HG03039 (cell line): Measurements from ENCODE around the gene NXPH4.

Experiments used
- ATAC-seq: cut with Tn5 transposase; IDR thresholded peaks from one replicate; pipeline ENCODE4 v1.9.1; 2021; ENCODE audit warnings: mild to moderate bottlenecking, moderate library complexity; ENCODE audit not compliant: unreplicated experiment

Gene NXPH4

DNA sequence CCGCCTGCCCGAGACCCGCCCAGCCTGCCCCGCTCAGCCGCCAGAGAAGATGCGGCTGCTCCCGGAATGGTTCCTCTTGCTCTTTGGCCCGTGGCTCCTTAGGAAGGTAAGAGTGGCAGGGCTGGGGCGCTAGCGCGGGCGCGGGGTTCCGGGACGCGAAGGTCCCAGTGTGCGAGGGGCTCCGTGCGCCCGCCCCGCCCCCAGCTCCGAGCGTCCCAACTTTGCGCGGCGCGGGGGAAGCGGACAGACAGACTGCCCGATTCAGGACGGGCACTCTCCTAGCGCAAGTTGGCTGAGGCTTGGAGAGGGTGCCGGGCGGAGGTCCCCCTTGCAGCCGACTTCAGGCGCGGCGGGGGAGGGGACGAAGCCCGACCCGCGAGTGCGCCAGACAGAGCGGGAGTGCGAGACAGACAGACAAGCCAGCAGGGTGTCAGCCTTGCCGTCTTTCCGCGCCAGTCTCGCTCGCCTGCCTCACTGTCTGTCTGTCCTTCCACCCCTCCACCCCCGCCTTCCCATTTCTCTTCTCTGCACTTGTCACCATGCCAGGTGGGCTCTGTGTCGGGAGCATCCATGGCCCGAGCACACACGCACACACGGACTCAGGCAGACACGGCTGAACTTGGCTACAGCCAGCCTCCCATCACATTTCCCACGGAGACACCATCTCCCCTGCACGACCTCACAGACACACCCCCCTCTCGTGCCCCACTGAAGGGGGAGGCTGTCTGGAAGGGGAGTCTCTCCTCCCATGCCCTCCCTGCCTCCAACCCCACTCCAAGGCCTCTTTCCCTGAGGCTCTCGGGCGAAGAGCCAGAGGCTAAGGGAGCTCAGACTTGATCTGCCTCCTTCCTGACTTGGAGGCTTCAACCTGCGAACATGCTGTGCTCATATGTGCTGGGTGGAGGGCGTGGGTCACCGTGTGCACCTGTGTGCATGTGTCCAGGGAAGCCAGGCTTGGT is 606 bp downstream of the NXPH4 start:
- ATAC-seq = no peak

DNA sequence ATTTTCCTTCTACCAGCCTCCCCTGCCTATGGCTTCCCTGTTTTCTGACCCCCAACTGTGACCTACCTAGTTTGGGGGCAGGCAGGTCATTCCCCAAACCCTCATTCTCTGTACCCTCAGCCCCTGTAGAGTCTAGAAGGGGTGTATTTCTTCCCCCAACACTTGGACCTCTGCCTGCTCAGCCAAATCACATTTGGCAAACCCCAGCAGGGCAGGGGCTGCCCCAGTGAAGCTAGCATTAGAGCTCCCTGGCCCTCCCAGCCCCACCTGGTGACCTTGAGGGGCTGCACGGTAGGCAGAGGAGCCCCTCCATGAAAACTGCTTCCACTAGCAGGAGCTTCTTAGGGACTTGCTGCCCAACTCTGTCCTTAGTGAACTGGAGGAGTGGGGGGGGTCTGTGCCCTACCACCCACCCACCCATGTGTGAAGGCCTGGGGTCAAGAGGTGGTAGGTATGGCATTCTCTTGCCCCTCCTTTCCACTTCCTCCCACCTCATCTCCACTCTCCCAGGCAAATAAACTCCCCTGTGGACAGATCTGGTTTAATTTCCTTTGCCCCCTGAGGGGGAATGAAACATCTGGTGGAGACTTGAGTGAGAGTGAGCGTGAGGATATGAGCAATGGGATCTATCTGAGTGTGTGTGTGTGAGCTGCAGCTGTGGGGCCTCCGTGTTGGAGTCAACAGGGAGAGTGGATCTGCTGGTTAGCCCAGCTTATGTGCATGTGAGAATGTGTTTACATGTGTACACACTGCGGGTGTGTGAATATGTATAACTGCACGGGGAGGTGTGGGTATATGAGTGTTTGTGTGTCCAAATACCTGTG is 1.6 kb downstream of the NXPH4 start:
- no peak for ATAC-seq

DNA sequence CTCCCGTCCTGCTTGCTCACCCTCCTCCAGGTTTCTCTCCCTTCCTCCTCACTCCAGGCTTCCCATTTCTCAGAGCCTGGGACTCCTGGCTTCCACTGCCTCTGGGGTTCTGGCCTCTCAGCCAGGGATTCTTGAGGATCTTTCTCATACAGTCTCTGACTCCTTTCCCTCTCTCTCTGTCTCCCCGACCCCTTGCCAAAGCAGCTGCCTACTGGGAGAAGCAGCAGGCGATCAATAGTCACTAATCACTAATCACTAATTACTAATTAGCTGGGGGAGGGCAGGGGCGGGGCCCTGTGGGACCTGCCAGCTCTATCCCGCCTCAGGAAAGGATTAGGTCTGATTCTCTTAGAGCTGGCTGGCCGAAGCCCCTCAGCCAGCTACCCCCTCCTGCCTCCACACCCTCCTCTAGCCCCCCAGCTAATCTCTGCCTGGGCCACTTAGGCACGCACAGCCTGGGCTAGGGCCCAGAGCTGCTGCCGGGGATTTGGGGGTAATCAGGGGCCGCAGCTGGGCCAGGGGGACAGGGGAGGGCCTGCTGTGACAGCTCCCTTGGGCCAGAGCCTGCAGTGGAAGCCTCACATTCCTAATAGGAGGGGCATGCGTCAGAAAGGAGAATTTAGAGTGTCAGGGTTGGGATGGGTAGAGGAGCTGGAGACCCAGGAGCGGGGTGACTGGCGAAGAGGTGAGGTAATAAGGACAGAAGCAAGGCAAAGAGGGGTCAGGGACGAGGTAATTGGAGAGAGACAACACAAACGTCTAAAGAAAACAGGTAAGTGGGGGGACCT is 2.8 kb downstream of the NXPH4 start:
- ATAC-seq = no peak

DNA sequence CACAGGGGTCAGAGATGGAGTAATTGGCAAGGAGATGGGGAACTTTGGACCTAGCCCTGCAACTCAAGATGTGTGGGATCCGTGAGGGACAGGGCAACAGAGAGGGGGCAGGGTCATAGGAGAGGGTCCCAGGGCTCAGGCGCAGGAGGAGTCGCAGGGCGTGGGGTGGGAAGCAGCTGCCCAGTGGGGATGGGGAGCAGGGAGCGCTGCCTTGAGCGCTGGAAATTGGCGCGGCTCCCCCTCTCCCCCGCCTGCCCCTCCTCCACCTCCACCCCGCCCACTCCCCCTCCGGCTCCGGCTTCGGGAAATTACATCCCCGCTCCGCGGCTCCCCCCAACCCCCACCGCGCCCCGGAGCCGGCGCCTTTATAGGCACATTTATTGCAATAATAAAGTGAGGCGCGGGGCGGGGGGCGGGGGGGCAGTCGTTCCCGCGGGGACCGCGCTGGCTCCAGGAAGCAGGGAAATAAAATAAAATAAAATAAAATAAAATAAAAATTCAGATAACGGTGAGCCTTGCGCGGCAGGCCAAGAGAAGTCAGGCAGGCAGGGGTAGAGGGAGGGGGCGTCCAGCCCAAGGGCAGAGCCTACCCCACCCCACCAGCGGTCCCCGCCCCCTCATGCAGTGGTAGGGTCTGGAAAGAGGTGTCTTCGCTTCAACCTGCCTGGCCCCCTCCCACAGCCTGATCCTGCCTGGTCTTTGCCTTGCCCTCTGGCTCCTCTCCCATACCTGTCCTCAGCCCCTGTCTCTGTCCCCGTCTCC is 3.6 kb downstream of the NXPH4 start:
- no peak for ATAC-seq

DNA sequence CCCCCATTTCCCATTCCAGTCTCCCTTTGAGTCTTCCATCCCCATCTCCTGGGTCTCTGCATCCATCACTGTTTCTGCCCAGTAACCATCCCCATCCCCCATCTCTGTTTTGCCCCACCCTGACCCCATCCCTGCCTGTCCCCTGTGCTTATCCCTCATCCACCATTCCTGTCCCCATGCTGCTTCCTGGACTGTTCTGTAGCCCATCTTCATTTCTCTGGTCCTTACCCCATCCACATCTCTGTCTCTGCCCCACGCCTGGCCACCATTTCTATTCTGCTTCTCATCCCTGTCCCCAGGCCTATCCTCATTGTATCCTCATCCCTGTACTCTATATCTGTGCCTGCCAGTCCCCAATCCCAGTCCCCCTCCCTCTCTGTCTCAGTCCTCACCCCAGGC is 4.2 kb downstream of the NXPH4 start:
- ATAC-seq = no peak

DNA sequence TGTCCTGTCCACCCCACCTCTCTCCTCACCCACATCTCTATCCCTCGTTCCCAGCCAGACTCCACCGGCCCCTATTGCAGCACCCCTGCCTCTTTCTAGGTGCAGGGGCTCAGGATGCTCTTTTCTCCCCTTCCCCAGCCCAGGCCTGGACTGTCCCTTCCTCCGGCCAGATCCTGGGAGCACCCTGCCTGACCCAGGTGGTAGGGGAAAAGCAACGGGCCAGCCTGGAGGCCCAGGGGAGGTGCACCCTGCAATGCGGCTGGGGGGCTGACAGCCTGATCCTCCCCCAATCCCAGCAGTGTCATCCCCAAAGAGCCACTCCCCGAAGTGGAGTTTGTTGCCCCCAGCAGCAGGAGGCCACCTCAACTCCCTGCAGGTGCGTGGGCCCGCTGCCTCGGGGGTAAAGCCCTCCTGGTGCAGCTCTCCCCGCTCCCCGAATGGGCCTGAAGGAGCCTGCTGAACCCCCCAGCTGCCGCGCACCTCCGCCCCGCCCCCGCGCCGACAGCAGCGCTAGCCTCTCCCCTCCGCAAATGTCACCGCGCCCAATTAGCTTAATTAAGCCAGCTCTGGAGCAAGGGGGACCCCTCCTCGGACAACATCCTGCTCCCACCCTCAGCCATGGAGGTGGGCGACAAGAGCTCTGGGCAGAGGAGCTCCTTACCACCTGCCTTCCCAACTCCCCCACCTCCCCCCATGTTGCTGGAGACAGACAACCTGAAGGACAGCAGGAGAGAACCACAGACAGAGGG is 4.7 kb downstream of the NXPH4 start:
- no peak for ATAC-seq

DNA sequence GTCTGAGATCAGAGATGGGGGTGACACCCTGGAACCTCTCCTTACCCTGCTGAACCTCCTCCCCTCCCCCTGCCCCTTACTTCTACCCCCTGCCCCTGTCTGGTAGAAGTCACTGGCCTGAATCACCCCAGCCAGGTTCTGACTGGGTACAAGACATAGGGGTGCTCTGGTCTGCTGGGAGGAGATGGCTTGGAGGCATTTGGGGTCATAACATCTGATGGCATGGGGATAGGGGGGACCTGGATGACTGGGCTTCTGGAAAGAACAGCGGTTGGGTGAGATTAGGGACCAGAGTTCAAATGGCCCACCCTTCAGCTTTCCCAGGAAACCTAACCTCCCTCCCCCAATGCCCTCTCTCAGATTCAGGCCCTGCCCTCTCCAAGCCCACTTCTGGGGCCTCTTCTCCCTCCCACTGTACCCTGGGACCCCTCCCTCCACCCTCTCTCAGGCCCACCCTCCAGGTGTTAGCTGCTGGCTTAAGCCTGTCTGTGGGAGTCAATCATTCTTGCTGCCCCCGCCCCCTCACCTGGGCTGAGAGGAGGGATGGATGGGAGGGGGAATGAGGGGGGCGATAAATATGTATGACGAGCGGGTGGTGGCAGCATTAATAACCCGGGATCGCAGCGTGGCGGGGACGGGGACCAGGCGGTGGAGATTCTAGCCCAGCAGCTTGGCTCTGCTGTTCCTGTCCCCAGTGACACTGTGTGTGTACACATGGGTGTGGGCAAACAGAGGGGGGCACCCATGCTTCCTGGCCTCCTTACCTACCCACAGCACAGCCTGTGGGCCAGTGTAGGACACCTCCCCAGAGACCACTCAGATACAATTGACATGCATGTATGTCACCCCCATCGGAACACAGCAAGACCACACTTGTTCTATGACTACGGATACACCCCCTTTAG is 5.9 kb downstream of the NXPH4 start:
- ATAC-seq = no peak

DNA sequence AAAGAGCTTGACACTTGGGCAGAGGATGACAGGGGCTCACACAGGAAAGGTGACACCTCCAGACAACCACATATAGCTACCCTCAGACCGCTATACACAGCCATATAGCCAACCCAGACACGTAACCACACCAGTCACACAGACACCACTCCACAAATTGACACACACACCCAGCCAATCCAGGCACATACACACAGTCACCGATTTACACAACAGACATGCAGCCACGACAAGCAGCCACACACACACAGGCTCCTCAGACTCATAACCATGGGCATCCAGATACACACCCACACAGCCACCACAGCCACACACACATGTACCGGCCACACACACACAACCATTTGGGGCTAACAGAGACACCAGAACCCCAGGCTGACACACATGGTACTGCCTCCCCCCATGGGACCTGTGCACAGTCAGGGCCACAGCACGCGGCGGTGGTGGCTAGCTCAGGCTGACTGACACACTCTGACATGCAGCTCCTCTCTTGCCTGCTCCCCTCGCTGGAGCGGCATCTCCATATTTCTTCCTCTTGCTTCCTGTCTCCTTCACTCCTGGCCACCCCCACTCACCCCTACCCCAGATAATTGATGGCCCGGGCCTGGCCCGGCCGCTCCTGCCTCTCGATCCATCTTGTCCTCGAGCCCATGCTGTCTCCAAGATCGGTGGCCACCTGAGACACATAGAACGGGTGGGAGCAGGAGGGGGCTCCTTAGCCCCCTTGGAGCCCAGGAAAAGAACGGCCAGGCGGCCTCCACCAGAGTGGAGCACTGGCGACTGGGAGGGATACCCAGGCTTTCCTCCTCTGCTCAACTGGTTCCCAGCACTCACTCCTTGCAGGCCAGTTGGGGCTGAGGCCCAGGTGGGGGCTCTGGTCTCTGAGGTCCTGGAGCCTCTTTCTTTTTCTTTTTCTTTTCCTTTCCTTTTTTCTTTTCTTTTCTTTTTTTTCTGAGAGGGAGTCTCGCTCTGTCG is 6.9 kb downstream of the NXPH4 start:
- ATAC-seq = no peak

DNA sequence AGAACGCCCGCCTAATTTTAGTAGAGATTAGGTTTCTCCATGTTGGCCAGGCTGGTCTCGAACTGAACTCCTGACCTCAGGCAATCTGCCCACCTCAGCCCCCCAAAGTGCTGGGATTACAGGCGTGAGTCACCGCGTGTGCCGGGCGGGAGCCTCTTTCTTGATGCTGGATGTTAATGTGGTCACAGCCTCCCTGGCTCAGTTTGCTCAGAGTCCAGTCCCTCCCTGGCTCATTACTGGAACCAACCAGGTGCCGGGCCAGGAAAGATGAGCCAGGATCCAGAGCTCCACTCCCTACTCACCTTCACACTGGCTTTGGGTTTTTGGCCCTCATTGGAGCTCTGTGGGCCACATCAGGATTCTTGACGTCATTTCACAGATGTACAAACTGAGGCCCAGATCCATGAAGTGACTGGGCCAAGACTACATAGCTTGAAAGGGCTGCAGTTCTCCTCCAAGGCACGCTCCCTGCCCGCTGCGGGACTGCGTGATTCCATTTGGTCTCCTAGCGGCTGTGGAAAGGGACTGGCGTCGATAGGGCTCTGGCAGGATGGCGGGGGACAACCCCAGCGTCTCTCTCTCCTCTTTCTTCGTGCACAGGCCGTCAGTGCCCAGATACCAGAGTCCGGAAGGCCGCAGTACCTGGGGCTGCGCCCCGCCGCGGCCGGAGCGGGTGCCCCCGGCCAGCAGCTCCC is 7.8 kb downstream of the NXPH4 start:
- ATAC-seq = no peak

DNA sequence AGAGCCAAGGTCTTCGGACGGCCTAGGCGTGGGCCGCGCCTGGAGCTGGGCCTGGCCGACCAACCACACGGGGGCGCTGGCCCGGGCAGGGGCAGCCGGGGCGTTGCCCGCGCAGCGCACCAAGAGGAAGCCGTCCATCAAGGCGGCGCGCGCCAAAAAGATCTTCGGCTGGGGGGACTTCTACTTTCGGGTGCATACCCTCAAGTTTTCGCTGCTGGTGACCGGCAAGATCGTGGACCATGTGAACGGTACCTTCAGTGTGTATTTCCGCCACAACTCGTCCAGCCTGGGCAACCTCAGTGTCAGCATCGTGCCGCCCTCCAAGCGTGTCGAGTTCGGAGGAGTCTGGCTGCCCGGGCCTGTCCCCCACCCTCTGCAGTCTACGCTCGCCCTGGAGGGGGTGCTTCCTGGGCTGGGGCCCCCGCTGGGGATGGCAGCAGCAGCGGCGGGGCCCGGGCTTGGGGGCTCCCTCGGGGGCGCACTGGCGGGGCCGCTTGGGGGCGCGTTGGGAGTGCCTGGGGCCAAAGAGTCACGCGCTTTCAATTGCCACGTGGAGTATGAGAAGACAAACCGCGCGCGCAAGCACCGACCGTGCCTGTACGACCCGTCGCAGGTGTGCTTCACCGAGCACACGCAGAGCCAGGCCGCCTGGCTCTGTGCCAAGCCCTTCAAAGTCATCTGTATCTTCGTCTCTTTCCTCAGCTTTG is 8.5 kb downstream of the NXPH4 start:
- no peak for ATAC-seq

DNA sequence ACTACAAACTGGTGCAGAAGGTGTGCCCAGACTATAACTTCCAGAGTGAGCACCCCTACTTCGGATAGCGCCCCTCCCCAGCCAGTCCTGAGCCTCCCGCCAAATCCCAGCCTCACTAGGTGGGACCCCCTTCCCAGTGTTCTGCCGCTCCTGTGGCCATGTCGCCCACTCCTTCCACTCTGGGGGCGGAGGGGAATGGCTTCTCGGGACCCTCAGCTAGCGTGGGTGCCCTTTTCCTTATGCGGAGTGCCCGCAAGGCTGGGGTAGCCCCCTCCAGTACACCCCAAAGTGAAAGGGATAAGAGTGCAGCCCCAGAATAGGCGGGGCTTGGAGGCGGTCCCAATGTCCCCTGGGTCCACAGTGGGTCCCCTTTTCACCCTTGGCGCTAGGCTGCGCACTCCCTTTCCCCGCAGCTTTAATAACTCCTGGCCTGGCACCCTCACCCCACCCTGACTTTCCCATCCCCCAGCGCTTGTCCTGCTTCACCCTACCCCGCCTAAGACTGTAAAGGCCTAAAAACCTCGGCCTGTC is 9.2 kb downstream of the NXPH4 start:
- no peak for ATAC-seq

DNA sequence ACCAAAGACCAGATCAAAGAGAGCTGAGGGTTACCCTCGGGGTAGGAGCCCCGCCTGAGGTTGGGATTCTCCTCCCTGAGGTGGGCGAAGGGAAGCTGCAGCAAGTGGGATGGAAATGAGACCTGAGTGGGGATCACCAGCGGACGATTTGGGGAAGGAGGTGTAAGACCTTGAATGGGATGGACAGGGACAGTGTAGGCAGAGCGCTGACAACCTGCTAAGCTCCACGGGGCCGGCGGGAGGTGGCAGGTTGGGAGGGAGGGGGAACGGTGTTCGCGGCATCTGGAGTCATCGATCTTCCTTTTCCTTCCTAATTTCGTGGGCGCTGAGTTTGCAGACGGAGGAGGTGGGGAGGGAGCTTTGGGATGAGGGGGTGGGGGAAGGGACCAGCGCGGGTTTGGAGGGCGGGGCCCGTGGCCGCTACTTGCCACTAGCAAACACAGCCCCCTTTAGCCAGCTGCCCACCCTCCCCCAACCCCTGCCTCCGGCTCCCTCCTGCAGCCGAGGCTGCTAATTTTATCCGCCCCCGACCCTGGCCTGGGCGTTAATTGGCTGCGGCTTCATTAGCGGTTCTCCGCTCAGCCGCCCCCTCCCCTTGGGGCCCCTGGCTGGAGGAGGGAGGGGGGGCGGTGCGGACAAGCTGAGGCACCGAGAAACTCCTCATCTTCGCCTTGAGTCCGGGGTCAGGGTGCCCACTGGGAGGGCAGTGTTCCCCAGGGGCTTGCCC is 10.2 kb downstream of the NXPH4 start:
- ATAC-seq = no peak

DNA sequence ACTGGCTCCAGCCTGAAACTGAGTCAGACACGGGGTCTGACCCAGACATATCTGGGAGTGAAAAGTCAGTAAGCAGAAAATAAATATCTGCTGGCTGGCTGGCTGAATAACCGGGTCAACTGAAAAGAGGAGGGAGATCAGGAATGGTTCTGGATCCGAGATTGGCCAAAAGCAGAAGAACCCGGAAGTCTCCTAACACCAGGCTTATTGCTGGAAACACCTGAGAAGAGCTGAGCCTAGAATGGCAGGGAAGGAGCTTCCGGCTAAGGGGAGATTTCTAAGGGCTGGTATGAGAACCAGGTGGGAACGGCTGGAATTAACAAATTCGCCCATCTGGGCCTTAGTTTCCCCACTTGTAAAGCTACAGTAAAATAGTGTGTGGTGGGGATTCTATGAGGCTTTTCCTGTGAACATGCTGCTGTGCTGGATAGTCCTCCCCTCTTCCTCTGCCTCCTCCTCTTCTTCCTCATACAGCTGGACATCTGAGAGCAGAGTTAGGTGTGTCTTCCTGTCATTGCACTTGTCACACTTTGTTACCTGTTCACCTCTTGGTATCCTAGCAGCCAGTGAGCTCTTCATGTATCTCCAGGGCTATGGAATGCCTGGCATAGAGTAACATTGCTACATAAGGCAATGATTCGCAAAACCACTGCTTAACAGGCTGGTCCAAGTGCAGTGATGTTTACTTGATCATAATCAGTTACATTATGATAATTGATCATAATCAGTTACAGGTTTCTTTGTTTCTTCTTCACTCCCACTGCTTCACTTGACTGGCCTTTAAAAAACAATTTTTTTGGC is 10.9 kb downstream of the NXPH4 start:
- ATAC-seq = no peak

DNA sequence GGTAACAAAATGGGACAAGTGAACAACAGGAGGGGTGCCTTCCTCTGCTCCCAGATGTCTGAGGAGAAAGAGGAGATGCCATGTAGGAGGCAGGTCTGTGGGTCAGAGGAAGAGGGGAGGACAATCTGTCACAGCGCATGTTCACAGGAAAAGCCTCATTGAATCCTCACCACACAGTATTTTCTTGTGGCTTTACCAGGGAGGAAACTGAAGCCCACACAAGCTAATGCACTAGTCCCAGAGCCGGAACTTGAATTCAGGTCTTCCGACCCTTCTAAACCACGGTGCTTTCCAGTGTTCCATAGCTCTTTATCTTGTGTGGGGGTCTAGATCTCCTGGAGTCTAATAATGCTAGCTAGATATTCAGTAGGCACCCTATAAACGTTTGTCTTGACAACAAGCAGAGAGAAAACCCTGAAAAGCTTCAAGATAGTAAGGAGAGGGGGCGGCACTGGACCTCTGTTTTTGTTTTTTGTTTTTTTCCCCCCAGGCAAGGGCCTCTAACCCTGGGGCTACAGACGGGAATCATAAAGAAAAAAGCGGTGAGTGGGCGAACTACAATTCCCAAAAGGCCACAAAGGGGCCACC is 12.5 kb downstream of the NXPH4 start:
- no peak for ATAC-seq
